ENCODE results near the gene GPR35.
"Not testable (repeated sequence)": the region's sequence is repeated elsewhere in the genome, so short reads cannot be mapped to it uniquely, and the experiment has no call there.

The GPR35 gene

GRCh38 chr2:240603081-240603835, 22.0 kb upstream of the GPR35 start:
- no peak for DNase-seq (ENCODE audit: low read depth)

- no peak for DNase-seq (ENCODE audit: low read depth)
Observed at GRCh38 chr2:240603846-240604245, 21.4 kb upstream of the GPR35 start.

GRCh38 chr2:240604291-240604938, 20.9 kb upstream of the GPR35 start:
- no peak for DNase-seq (ENCODE audit: low read depth)

- DNase-seq (ENCODE audit: low read depth) = no peak
Observed at GRCh38 chr2:240604939-240605716, 20.2 kb upstream of the GPR35 start.

GRCh38 chr2:240605867-240606743, 19.2 kb upstream of the GPR35 start:
- no peak for DNase-seq (ENCODE audit: low read depth)

GRCh38 chr2:240611601-240612210, 13.6 kb upstream of the GPR35 start:
- DNase-seq (ENCODE audit: low read depth) = no peak

- DNase-seq (ENCODE audit: low read depth) = no peak
Observed at GRCh38 chr2:240613781-240614180, 11.5 kb upstream of the GPR35 start.

- no peak for DNase-seq (ENCODE audit: low read depth)
Observed at GRCh38 chr2:240614391-240614790, 10.9 kb upstream of the GPR35 start.

GRCh38 chr2:240615396-240615795, 9.9 kb upstream of the GPR35 start:
- DNase-seq (ENCODE audit: low read depth) = no peak

- no peak for DNase-seq (ENCODE audit: low read depth)
Observed at GRCh38 chr2:240615820-240616547, 9.3 kb upstream of the GPR35 start.

- DNase-seq (ENCODE audit: low read depth) = not testable (repeated sequence)
Observed at GRCh38 chr2:240616860-240617666, 8.2 kb upstream of the GPR35 start.

- no peak for DNase-seq (ENCODE audit: low read depth)
Observed at GRCh38 chr2:240618776-240619175, 6.5 kb upstream of the GPR35 start.

- no peak for DNase-seq (ENCODE audit: low read depth)
Observed at GRCh38 chr2:240619506-240620148, 5.7 kb upstream of the GPR35 start.

GRCh38 chr2:240620149-240620731, 5.0 kb upstream of the GPR35 start:
- DNase-seq (ENCODE audit: low read depth) = no peak

GRCh38 chr2:240620859-240621258, 4.4 kb upstream of the GPR35 start:
- DNase-seq (ENCODE audit: low read depth) = no peak

- no peak for DNase-seq (ENCODE audit: low read depth)
Observed at GRCh38 chr2:240622060-240622411, 3.2 kb upstream of the GPR35 start.

- DNase-seq (ENCODE audit: low read depth) = peak; percentile 46
Observed at GRCh38 chr2:240622531-240623235, 2.6 kb upstream of the GPR35 start.

GRCh38 chr2:240623531-240624010, 1.7 kb upstream of the GPR35 start:
- no peak for DNase-seq (ENCODE audit: low read depth)
